GM21786 (cell line): ENCODE results near the gene TJP3.
"Not testable (repeated sequence)": the region's sequence is repeated elsewhere in the genome, so short reads cannot be mapped to it uniquely, and the experiment has no call there.

Source experiments
- ATAC-seq: cut with Tn5 transposase; IDR thresholded peaks from one replicate; pipeline ENCODE4 v1.9.1; 2021; ENCODE audit not compliant: unreplicated experiment

TJP3 gene

GRCh38 chr19:3708207-3708931 lies at the start of gene TJP3:
Gene TJP3 (plus strand): TSS chr19:3708384. CDS start chr19:3728433, 20,049 bp downstream.
- ATAC-seq = no peak

- ATAC-seq = no peak
Measured at GRCh38 chr19:3658870-3659745, 49.1 kb upstream of the TJP3 start.

GRCh38 chr19:3659746-3660112 lies 48.5 kb upstream of the TJP3 start:
- ATAC-seq = no peak

GRCh38 chr19:3660493-3661219 lies 47.5 kb upstream of the TJP3 start:
- no peak for ATAC-seq

- no peak for ATAC-seq
Measured at GRCh38 chr19:3661284-3662238, 46.6 kb upstream of the TJP3 start.

GRCh38 chr19:3663838-3664237 lies 44.3 kb upstream of the TJP3 start:
- no peak for ATAC-seq

- ATAC-seq = no peak
Measured at GRCh38 chr19:3664879-3665642, 43.1 kb upstream of the TJP3 start.

GRCh38 chr19:3665681-3666544 lies 42.3 kb upstream of the TJP3 start:
- ATAC-seq = no peak

GRCh38 chr19:3666545-3666856 lies 41.7 kb upstream of the TJP3 start:
- ATAC-seq = not testable (repeated sequence)

- no peak for ATAC-seq
Measured at GRCh38 chr19:3667037-3667638, 41.0 kb upstream of the TJP3 start.

- ATAC-seq = no peak
Measured at GRCh38 chr19:3667766-3668165, 40.4 kb upstream of the TJP3 start.

GRCh38 chr19:3668331-3669081 lies 39.7 kb upstream of the TJP3 start:
- no peak for ATAC-seq

- ATAC-seq = no peak
Measured at GRCh38 chr19:3669082-3669946, 38.9 kb upstream of the TJP3 start.

GRCh38 chr19:3669947-3670795 lies 38.0 kb upstream of the TJP3 start:
- no peak for ATAC-seq

- no peak for ATAC-seq
Measured at GRCh38 chr19:3670796-3671679, 37.1 kb upstream of the TJP3 start.
